Gastroesophageal sphincter (tissue), 4 donors: Measurements from ENCODE around the gene TMEM217. TPM values are rescaled to one million over a fixed set of nuclear protein-coding genes. Genes with fewer than 3 reads are reported as not detected.
A peak's percentile ranks its signal among the peaks of the same experiment; 100 is the strongest.
"Not testable (repeated sequence)": the region's sequence is repeated elsewhere in the genome, so short reads cannot be mapped to it uniquely, and the experiment has no call there.

Experiments
- ATAC-seq: fragments of 150-250 bp; one replicate; pipeline ENCODE4 v1.9.1; 2016; ENCODE audit warnings: mild to moderate bottlenecking, moderate library complexity
- H3K27ac ChIP-seq, 4 donors: fragments of 200-600 bp; sonication (generic) in 3 of 4; 1 replicate in 3 of 4; 2 replicates in 1 of 4; pipeline ENCODE4 v1.5.1; 2016 to 2019
- H3K27me3 ChIP-seq: fragments of 200-600 bp; sonication (generic); one replicate; pipeline ENCODE4 v1.5.1; 2019
- H3K36me3 ChIP-seq, 2 donors: fragments of 200-600 bp; sonication (generic); one replicate each; pipeline ENCODE4 v1.5.1; 2019; ENCODE audit warnings: control low read depth in 1 of 2
- H3K4me1 ChIP-seq, 3 donors: fragments of 200-600 bp; sonication (generic); 1 replicate in 2 of 3; 2 replicates in 1 of 3; pipeline ENCODE4 v1.5.1; 2016 to 2019; ENCODE audit warnings: control low read depth in 2 of 3
- H3K4me3 ChIP-seq, 2 donors: fragments of 200-600 bp; sonication (generic); one replicate each; pipeline ENCODE4 v1.5.1; 2019; ENCODE audit warnings: mild to moderate bottlenecking in 1 of 2, moderate library complexity in 1 of 2
- H3K9me3 ChIP-seq, 3 donors: fragments of 200-600 bp; sonication (generic); one replicate each; pipeline ENCODE4 v1.5.1; 2017 to 2019; ENCODE audit warnings: control low read depth in 2 of 3
- EP300 ChIP-seq: sonication (generic); formaldehyde crosslinking; IDR thresholded peaks from one replicate; pipeline ENCODE4 v1.6.1; 2017; ENCODE audit warnings: antibody characterized with exemption, mild to moderate bottlenecking
- POLR2A ChIP-seq, 2 donors: fragments of 450-650 bp; IDR thresholded peaks; one replicate each; pipeline ENCODE4 v1.6.1; 2017; ENCODE audit warnings: antibody characterized with exemption in 2 of 2, mild to moderate bottlenecking in 2 of 2, moderate library complexity in 1 of 2
- POLR2AphosphoS5 ChIP-seq: sonication (generic); formaldehyde crosslinking; IDR thresholded peaks from one replicate; pipeline ENCODE4 v1.6.1; 2017; ENCODE audit warnings: antibody characterized with exemption
- WGBS, 2 donors: methylation state at CpG; one replicate each; pipeline ENCODE4 v1.1.5; 2018; ENCODE audit warnings: low coverage in 1 of 2; 5-methylcytosine and 5-hydroxymethylcytosine counted together
- total RNA-seq, 4 donors: library from RNA; depleted of rRNA; stranded (reverse); fragments of >200 nt; gene quantifications; one replicate each; pipeline ENCODE4 v1.1.0, GENCODE V29; 2016
- TF ChIP-seq, protein P1 (sequence below), 4 experiments: fragments of 200-600 bp in 2 of 4; fragments of 450-650 bp in 2 of 4; sonication (generic) in 1 of 4; IDR thresholded peaks; one replicate each; pipeline ENCODE4 v1.5.1; 2017 to 2019; ENCODE audit warnings: antibody characterized with exemption in 4 of 4, mild to moderate bottlenecking in 2 of 4, moderate library complexity in 2 of 4

Gene TMEM217
- total RNA-seq, 4 donors from 2014 or later: 0.40 TPM; not detected in 3

DNA sequence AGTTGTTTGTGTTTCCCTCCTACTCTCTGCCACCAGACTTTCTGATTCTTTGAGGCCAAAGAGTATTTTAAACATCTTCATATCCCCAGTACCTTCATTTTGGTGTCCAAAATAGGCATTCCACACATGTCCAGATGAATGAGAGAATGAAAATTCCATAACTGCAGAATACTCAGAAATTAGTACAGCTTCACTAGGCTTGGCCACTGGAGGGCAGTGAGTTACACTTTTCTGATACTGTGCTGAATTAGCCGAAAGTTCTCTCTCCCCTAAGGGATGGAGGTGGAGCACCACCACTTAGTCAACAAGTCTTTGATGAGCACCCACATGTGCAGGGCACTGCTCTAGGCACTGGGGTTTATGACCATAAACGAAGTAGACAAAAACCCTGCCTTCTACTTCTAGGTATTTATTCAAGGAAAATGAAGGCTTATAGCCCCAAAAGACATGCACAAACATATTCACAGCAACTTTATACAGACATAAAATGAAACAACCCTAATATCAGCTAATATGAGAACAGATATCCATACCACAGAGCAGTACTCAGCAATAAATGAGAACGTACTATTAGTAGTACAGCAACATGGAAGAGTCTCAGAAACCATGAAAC is 46.1 kb upstream of the TMEM217 start:
- no peak for ATAC-seq
- peaks cover 0 to 16% (median 5%) of the 10 kb centered on the region in 3 donors for H3K4me1 ChIP-seq
- TF ChIP-seq, protein P1, sequence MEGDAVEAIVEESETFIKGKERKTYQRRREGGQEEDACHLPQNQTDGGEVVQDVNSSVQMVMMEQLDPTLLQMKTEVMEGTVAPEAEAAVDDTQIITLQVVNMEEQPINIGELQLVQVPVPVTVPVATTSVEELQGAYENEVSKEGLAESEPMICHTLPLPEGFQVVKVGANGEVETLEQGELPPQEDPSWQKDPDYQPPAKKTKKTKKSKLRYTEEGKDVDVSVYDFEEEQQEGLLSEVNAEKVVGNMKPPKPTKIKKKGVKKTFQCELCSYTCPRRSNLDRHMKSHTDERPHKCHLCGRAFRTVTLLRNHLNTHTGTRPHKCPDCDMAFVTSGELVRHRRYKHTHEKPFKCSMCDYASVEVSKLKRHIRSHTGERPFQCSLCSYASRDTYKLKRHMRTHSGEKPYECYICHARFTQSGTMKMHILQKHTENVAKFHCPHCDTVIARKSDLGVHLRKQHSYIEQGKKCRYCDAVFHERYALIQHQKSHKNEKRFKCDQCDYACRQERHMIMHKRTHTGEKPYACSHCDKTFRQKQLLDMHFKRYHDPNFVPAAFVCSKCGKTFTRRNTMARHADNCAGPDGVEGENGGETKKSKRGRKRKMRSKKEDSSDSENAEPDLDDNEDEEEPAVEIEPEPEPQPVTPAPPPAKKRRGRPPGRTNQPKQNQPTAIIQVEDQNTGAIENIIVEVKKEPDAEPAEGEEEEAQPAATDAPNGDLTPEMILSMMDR (IDR thresholded peaks at IDR 0.05): peak in 2 of 4 experiments; percentile 31 to 36
- TF ChIP-seq POLR2AphosphoS5: no peak
- H3K9me3 ChIP-seq: no peaks in the 10 kb centered on the region
- 53 to 62% methylated on average over 3 of the region's 3 CpGs for WGBS, 2 donors
- H3K4me3 ChIP-seq: no peak overlapping the region
- H3K27ac ChIP-seq: no peak overlapping the region
- peaks cover 0 to 68% of the 10 kb centered on the region in 2 donors for H3K36me3 ChIP-seq
- no peaks in the 10 kb centered on the region for H3K27me3 ChIP-seq

DNA sequence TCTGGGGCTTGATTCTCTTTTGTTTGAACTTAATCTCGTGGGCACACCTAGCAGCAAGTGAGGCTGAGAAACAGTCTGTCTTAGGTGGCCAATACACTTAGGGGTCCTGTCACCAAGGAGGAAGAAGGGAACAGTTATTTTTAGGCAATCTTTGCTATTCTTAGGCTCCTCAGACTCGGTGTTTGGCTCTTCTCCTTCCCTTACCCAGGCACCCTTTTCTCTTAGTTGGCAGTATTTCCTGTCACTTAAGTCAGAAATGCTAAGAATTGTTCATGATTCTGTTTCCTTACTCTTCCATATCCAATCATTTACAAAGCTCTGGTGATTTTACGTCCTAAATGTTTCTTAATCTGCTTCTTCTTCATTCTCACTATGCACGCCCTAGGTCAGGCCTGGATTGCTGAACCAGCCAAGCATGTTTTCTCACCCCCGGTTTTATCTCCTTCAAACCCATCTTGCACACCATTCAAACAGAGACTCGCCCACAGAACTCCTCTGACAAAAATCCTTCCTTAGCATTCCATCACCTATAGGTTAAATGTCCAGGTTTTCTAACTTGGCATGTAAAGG is 45.2 kb upstream of the TMEM217 start:
- WGBS, 2 donors: 72 to 78% methylated on average over 3 to 6 of the region's 6 CpGs
- TF ChIP-seq POLR2A (IDR thresholded peaks at IDR 0.05) (no peak), POLR2AphosphoS5 (no peak), EP300 (no peak)
- TF ChIP-seq, protein P1 (IDR thresholded peaks at IDR 0.05): no peak
- H3K27ac ChIP-seq: no peak overlapping the region
- H3K27me3 ChIP-seq: no peaks in the 10 kb centered on the region
- no peak for ATAC-seq
- no peak overlapping the region for H3K4me3 ChIP-seq
- no peaks in the 10 kb centered on the region for H3K9me3 ChIP-seq
- H3K4me1 ChIP-seq: peaks cover 0 to 8% (median 0%) of the 10 kb centered on the region in 3 donors
- H3K36me3 ChIP-seq: peaks cover 0 to 74% of the 10 kb centered on the region in 2 donors

DNA sequence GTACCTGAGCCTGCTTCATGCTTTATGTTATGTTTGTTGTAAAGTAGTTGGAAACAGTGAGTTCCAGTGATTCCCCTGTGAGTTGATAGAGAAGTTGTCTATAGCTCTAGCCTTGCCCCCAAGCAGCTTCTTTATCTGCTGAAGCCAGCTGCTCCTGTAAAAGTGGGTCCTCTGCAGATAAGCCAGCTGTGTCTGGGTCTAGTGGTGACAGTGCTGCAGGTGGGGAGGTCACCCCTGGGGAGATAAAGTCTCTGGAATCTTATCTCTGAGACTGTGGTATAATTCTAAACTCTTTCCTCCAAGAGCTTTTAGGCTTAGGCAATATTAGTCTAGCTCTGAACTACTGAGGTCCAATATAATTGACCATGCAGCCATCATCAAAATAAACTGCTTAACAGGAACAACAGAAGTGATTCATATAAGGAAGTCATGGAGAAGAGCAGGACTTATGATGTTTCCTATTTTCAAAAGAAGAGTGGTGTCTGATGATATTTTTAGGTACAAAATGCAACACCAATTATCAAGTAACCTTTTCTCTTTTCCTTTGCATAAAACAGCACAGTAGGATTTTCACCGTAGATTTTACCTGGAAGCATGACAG is 44.2 kb upstream of the TMEM217 start:
- H3K9me3 ChIP-seq: no peaks in the 10 kb centered on the region
- no peak overlapping the region for H3K27ac ChIP-seq
- ATAC-seq: no peak
- WGBS, 2 donors: 89 to 100% methylated on average over 1 of the region's 1 CpG
- H3K4me3 ChIP-seq: no peak overlapping the region
- no peaks in the 10 kb centered on the region for H3K27me3 ChIP-seq
- peaks cover 0 to 84% of the 10 kb centered on the region in 2 donors for H3K36me3 ChIP-seq
- no peaks in the 10 kb centered on the region for H3K4me1 ChIP-seq
- no peak for TF ChIP-seq POLR2AphosphoS5
- TF ChIP-seq POLR2A (IDR thresholded peaks at IDR 0.05): no peak
- TF ChIP-seq, protein P1 (IDR thresholded peaks at IDR 0.05): no peak
- TF ChIP-seq EP300: no peak

DNA sequence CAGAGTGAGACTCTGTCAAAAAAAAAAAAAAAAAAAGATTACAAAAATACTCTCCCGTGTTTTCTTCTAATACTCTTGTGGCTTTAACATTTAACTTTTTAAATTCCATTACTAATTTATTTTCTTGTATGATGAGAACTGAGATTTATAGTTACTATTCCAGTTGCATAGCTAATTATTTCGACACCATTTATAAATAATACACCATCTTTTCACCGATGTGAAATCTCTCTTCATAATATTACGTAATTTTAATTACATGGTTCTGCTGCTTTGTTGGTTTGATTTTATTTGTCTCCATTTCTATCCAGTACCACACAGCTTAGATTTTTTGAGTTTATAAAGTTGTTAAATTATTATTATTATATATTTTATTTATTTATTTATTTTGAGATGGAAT is 42.0 kb upstream of the TMEM217 start:
- TF ChIP-seq POLR2A (IDR thresholded peaks at IDR 0.05) (no peak), POLR2AphosphoS5 (no peak), EP300 (no peak)
- TF ChIP-seq, protein P1 (IDR thresholded peaks at IDR 0.05): no peak
- 82 to 89% methylated on average over 4 of the region's 4 CpGs for WGBS, 2 donors
- H3K9me3 ChIP-seq: no peaks in the 10 kb centered on the region
- H3K4me3 ChIP-seq: no peak overlapping the region
- ATAC-seq: no peak
- H3K36me3 ChIP-seq: peaks cover 0 to 87% of the 10 kb centered on the region in 2 donors
- H3K4me1 ChIP-seq: no peaks in the 10 kb centered on the region
- H3K27me3 ChIP-seq: no peaks in the 10 kb centered on the region
- H3K27ac ChIP-seq: no peak overlapping the region

DNA sequence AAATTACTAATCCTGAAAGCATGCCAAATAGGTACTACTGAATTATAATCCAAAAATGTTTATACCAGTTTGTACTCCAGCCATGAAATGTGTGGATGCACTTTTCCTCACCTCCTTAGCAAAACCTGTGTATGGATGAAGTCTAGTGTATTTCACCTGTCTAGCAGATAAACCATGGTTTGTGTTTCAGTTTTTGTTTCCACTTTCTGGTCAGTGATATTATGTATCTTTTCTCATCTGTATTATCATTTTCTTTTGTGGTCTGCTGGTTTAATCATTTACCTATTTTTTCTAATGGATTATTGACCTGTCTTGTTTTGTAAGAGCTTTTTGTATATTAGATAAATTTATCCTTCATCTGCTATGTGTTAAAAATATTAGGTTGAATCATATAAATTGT is 41.0 kb upstream of the TMEM217 start:
- H3K9me3 ChIP-seq: no peaks in the 10 kb centered on the region
- TF ChIP-seq POLR2A (IDR thresholded peaks at IDR 0.05) (no peak), EP300 (no peak), POLR2AphosphoS5 (no peak)
- TF ChIP-seq, protein P1 (IDR thresholded peaks at IDR 0.05): no peak
- H3K27me3 ChIP-seq: no peaks in the 10 kb centered on the region
- H3K27ac ChIP-seq: no peak overlapping the region
- H3K4me3 ChIP-seq: no peak overlapping the region
- ATAC-seq: no peak
- peaks cover 0 to 87% of the 10 kb centered on the region in 2 donors for H3K36me3 ChIP-seq
- H3K4me1 ChIP-seq: no peaks in the 10 kb centered on the region

DNA sequence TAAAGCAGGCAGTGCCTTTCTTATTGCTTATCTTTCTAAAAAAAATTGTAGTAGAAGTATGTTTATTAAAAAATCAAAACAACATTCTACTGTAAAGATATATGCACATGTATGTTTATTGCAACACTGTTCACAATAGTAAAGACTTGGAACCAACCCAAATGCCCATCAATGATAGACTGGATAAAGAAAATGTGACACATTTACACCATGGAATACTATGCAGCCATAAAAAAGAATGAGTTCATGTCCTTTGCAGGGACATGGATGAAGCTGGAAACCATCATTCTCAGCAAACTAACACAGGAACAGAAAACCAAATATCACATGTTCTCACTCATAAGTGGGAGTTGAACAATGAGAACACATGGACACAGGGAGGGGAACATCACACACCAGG is 39.7 kb upstream of the TMEM217 start:
- not testable (repeated sequence) for H3K27ac ChIP-seq, H3K4me3 ChIP-seq, H3K4me1 ChIP-seq, H3K9me3 ChIP-seq, ATAC-seq, H3K27me3 ChIP-seq
- peaks cover 0 to 87% of the 10 kb centered on the region in 2 donors for H3K36me3 ChIP-seq
